Erythroblast (primary cell): ENCODE data around the gene FAM81B.
A peak's percentile ranks its signal among the peaks of the same experiment; 100 is the strongest.
"Not testable (repeated sequence)": the region's sequence is repeated elsewhere in the genome, so short reads cannot be mapped to it uniquely, and the experiment has no call there.

ENCODE experiments used
- DNase-seq, 2 experiments: peaks; one replicate each; lab custom pipeline; 2025; lab: John Stamatoyannopoulos, UW
- GATA1 ChIP-seq: IDR thresholded peaks from 2 replicates; pipeline ENCODE4 v1.6.1; 2011; ENCODE audit warnings: low read depth, mild to moderate bottlenecking, control low read depth, low read length, moderate library complexity
- POLR2A ChIP-seq: IDR thresholded peaks from 2 replicates; pipeline ENCODE4 v1.6.1; 2011; ENCODE audit warnings: mild to moderate bottlenecking, low read length

The FAM81B gene

GRCh38 chr5:95390812-95391492 lies at the start of gene FAM81B:
FAM81B (plus strand) TSS chr5:95391366; CDS start chr5:95391390, 24 bp downstream.
- TF ChIP-seq GATA1 (no peak), POLR2A (no peak)

GRCh38 chr5:95341444-95341843 lies 49.7 kb upstream of the FAM81B start:
- DNase-seq: not testable (repeated sequence)

More at GRCh38 chr5:95390812-95391492, at the start of gene FAM81B:
- DNase-seq: no peak

DNA sequence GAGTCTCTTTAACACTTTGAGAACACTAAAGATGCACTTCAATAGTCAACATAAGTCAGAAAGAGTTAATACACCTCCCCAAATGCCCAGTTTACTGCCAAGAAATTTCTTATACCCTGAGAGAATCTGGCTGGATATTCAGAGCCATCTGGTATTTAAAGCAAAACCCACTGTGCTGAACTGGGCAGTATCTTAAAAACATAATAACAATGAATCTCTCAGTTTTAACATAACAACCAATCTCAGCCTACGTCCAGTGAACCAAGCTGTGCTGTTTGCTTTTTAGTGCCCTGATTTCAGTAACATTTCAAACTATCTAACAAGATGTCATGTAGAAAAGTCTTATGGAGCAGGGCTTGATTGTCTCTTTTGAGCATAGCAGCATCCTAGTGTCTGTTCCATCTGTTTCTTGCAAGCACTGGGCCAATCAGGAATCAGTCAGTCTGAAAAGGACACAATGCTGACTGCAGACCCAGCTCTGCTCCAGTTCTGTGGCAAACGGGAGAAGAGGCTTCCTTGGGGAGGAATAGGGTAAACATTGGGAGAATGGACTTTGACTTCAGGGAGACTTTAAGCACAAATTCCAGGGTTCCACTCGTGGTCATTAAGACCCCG lies 43.6 kb upstream of the FAM81B start:
- TF ChIP-seq POLR2A (no peak), GATA1 (no peak)
- no peak for DNase-seq

- peak in 1 of 2 experiments; percentile 6 for DNase-seq
- TF ChIP-seq GATA1 (no peak), POLR2A (no peak)
Measured at GRCh38 chr5:95350631-95351030, 40.5 kb upstream of the FAM81B start.

DNA sequence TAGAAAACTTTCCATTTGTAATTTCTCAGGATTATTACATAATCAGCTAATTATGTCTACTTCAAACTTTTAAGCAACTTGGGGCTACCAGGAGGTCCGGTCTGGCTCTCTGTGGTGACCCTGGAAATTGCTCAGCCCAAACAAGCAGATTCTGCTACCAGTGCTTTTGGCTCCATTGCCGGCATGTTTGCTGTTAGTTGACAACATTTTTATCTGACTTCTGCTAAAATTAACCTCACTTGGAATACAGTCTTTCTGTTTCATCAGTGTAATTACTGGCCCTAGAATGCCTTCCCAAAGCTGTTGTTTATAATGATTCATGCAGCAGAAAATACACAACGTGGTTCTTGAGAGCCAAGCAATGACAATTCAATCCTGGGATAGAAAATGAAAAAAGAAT lies 38.5 kb upstream of the FAM81B start:
- DNase-seq: no peak
- TF ChIP-seq GATA1 (no peak), POLR2A (no peak)

GRCh38 chr5:95358320-95358719 lies 32.8 kb upstream of the FAM81B start:
- TF ChIP-seq GATA1 (no peak), POLR2A (no peak)
- no peak for DNase-seq

DNA sequence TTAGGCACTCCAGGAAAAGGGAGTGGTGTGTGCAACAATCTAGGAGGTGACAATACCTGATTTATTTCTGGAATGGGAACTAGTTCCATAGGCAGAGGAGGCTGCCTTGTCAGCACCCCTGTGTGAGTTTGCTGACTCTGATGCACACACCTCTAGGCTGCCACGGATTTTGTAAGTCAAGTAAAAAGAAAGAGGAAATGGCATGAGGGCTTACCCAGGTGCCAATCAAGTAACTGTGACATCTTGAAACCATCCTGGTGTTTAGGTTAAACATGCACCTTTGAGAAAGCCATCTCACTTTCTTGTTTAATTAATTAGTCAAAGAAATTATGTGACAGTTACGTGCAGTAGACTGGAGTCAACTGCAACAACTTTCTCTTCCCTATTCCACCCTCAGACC lies 32.3 kb upstream of the FAM81B start:
- no peak for DNase-seq
- TF ChIP-seq GATA1 (no peak), POLR2A (no peak)

DNA sequence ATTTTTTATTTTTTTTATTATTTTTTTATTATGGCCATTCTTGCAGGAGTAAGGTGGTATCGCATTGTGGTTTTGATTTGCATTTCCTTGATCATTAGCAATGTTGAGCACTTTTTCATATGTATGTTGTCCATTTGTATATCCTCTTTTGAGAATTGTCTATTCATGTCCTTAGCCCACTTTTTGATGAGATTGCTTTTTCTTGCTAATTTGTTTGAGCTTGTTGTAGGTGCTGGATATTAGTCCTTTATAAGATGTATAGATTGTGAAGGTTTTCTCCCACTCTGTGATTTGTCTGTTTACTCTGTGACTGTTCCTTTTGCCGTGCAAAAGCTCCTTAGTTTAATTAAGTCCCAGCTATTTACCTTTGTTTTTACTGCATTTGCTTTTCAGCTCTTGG lies 30.5 kb upstream of the FAM81B start:
- not testable (repeated sequence) for DNase-seq

- TF ChIP-seq POLR2A (no peak), GATA1 (no peak)
- no peak for DNase-seq
Measured at GRCh38 chr5:95365302-95366095, 25.7 kb upstream of the FAM81B start.

- TF ChIP-seq GATA1 (no peak), POLR2A (no peak)
- DNase-seq: no peak
Measured at GRCh38 chr5:95369782-95370181, 21.4 kb upstream of the FAM81B start.

DNA sequence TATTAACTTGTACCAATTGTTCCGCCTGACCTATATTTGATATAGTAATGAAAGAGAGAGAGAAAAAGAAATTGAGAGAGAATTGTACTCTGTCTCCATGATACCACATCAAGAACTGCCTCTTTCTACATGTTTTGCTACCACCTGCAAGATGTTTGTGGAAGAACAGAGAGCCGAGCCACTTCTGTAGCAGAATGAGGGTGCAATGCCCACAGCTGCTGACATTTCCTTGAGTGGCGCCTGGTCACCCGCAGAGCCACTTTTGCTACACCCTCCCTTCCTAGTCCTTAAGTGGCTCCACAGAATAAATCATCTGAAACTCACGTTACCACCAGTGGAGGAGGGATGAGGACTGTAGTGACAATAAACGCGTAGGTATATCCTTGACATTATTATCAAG lies 17.1 kb upstream of the FAM81B start:
- no peak for DNase-seq
- TF ChIP-seq GATA1 (no peak), POLR2A (no peak)

GRCh38 chr5:95375591-95375990 lies 15.6 kb upstream of the FAM81B start:
- no peak for DNase-seq
- TF ChIP-seq GATA1: no peak
- no peak for TF ChIP-seq POLR2A

DNA sequence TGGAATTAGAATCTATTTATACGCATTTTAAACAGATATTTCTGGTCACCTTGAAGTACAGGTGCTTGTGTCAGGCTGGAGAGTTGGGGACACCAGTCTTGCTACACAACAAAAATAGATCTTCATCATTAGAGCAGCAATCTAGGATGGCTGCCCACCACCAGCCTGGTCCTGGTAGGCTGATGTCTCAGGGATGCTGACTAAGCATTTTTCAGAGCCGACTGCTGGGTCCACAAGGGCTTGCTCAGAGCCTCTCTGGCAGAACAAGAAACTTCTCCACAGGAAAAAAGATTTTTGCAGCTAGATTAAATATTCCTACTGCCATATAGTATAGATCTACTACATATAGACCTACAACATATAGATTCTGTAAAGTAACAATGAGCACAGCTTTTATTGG lies 12.0 kb upstream of the FAM81B start:
- DNase-seq: no peak
- TF ChIP-seq GATA1 (no peak), POLR2A (no peak)

GRCh38 chr5:95380103-95380628 lies 11.0 kb upstream of the FAM81B start:
- TF ChIP-seq GATA1 (no peak), POLR2A (no peak)
- DNase-seq: no peak

DNA sequence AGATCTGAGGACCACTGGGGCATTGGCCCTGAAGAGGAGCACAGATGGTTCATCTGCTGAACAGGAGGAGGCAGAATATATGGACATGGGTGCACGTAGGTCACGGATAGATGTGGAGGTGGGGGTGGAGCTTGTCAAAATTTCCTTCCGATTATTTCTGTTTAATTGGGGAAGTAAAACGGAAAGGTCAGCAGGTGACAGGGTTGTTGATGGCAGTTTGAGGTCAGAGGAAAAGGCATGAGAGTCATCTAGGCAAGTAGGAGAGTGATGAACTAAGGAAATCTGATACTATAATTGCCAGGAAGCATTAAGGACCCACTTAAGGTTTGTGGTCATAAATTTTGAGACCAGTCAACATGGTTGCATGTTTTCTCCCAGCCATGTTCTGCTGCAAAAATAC lies 8.4 kb upstream of the FAM81B start:
- TF ChIP-seq GATA1: no peak
- no peak for TF ChIP-seq POLR2A

More for the DNA sequence above, 8.4 kb upstream of the FAM81B start:
- DNase-seq: no peak
